Nephron (organoid): ENCODE data around the gene SLC38A10.
A peak's percentile ranks its signal among the peaks of the same experiment; 100 is the strongest.

Experiments
- H3K27ac Mint-ChIP-seq, 3 experiments: 2 replicates each; pipeline ENCODE4 v1.8.0; 2020; ENCODE audit warnings: mixed read lengths in 3 of 3, mild to moderate bottlenecking in 2 of 3, moderate library complexity in 1 of 3
- H3K27me3 Mint-ChIP-seq: 2 replicates; pipeline ENCODE4 v1.8.0; 2021; ENCODE audit warnings: low read depth, mild to moderate bottlenecking, moderate library complexity, mixed read lengths
- H3K36me3 Mint-ChIP-seq: 2 replicates; pipeline ENCODE4 v1.8.0; 2020; ENCODE audit warnings: low read depth, mixed read lengths
- H3K4me1 Mint-ChIP-seq: 2 replicates; pipeline ENCODE4 v1.8.0; 2020; ENCODE audit warnings: mixed read lengths
- H3K4me3 Mint-ChIP-seq, 3 experiments: 2 replicates each; pipeline ENCODE4 v1.8.0; 2020; ENCODE audit warnings: mild to moderate bottlenecking in 3 of 3, mixed read lengths in 3 of 3, moderate library complexity in 2 of 3
- H3K9me3 Mint-ChIP-seq: 2 replicates; pipeline ENCODE4 v1.8.0; 2020; ENCODE audit warnings: mixed read lengths
- CTCF ChIP-seq, 3 experiments: fragments of 200-600 bp; sonication (generic); IDR thresholded peaks; one replicate each; pipeline ENCODE4 v1.5.0; 2021; ENCODE audit warnings: antibody characterized with exemption in 3 of 3; ENCODE audit not compliant: unreplicated experiment in 3 of 3

Gene SLC38A10

GRCh38 chr17:81222906-81223761 lies 72.0 kb downstream of the SLC38A10 start, which contains the start of gene CEP131:
Gene CEP131, minus strand, starts transcription at chr17:81222965. Its CDS starts 2,909 bp downstream, at chr17:81220056.
- peak within 1 kb of the TSS in 2 of 3 experiments; percentile 11 to 25 for H3K27ac Mint-ChIP-seq
- H3K36me3 Mint-ChIP-seq = peaks cover 8% of the 10 kb centered on the region
- no peaks in the 10 kb centered on the region for H3K27me3 Mint-ChIP-seq
- no peaks in the 10 kb centered on the region for H3K9me3 Mint-ChIP-seq
- peak within 1 kb of the TSS; percentile 79 to 92 (median 85) for H3K4me3 Mint-ChIP-seq
- TF ChIP-seq CTCF (IDR thresholded peaks at IDR 0.05; ENCODE audit: unreplicated experiment in 3 of 3) = no peak
- H3K4me1 Mint-ChIP-seq = peaks cover 14% of the 10 kb centered on the region

- H3K27ac Mint-ChIP-seq = no peak overlapping the region
- TF ChIP-seq CTCF (IDR thresholded peaks at IDR 0.05; ENCODE audit: unreplicated experiment in 3 of 3) = no peak
- peak overlapping the region; percentile 79 to 92 (median 85) for H3K4me3 Mint-ChIP-seq
- no peaks in the 10 kb centered on the region for H3K9me3 Mint-ChIP-seq
- H3K36me3 Mint-ChIP-seq = peaks cover 5% of the 10 kb centered on the region
- no peaks in the 10 kb centered on the region for H3K27me3 Mint-ChIP-seq
- H3K4me1 Mint-ChIP-seq = peaks cover 17% of the 10 kb centered on the region
Measured at GRCh38 chr17:81222620-81222905, 72.5 kb downstream of the SLC38A10 start.

GRCh38 chr17:81221842-81222619 lies 73.1 kb downstream of the SLC38A10 start:
- Mint-ChIP-seq H3K9me3 (no peaks in the 10 kb centered on the region), H3K4me3 (peak overlapping the region; percentile 77 to 92 (median 78)), H3K4me1 (peaks cover 22% of the 10 kb centered on the region), H3K27me3 (no peaks in the 10 kb centered on the region), H3K36me3 (peaks cover 10% of the 10 kb centered on the region), H3K27ac (no peak overlapping the region)
- TF ChIP-seq CTCF (IDR thresholded peaks at IDR 0.05; ENCODE audit: unreplicated experiment in 3 of 3) = no peak

GRCh38 chr17:81221371-81221841 lies 73.7 kb downstream of the SLC38A10 start:
- H3K9me3 Mint-ChIP-seq = no peaks in the 10 kb centered on the region
- peaks cover 27% of the 10 kb centered on the region for H3K4me1 Mint-ChIP-seq
- H3K4me3 Mint-ChIP-seq = peak overlapping the region; percentile 77 to 92 (median 78)
- TF ChIP-seq CTCF (IDR thresholded peaks at IDR 0.05; ENCODE audit: unreplicated experiment in 3 of 3) = no peak
- H3K27ac Mint-ChIP-seq = no peak overlapping the region
- peaks cover 16% of the 10 kb centered on the region for H3K36me3 Mint-ChIP-seq
- no peaks in the 10 kb centered on the region for H3K27me3 Mint-ChIP-seq

- peak overlapping the region in 1 of 3 experiments; percentile 30 for H3K4me3 Mint-ChIP-seq
- peaks cover 21% of the 10 kb centered on the region for H3K36me3 Mint-ChIP-seq
- H3K4me1 Mint-ChIP-seq = peaks cover 27% of the 10 kb centered on the region
- H3K27me3 Mint-ChIP-seq = no peaks in the 10 kb centered on the region
- no peaks in the 10 kb centered on the region for H3K9me3 Mint-ChIP-seq
- H3K27ac Mint-ChIP-seq = no peak overlapping the region
- no peak for TF ChIP-seq CTCF (IDR thresholded peaks at IDR 0.05; ENCODE audit: unreplicated experiment in 3 of 3)
Measured at GRCh38 chr17:81219476-81220180, 75.5 kb downstream of the SLC38A10 start.
